SK-N-SH (cell line): ENCODE results near the gene NAGA. TPM values are rescaled to one million over a fixed set of nuclear protein-coding genes. Genes with fewer than 3 reads are reported as not detected.

Source experiments
- CTCF ChIA-PET: fragments of 300-600, 350-600 bp; formaldehyde crosslinking; extraction: SDS; loops from one replicate; lab custom pipeline; 2021; lab: Yijun Ruan, JAX
- POLR2A ChIA-PET: fragments of 350-600 bp; sonication (Branson Sonifier 250); formaldehyde crosslinking; extraction: SDS; loops from one replicate; lab custom pipeline; 2020; ENCODE audit warnings: antibody characterized with exemption, inconsistent platforms; lab: Yijun Ruan, JAX
- DNase-seq: peaks from one replicate; pipeline ENCODE4 v3.0.0; 2012
- H2AFZ ChIP-seq: fragments of 200-600 bp; sonication (generic); 2 replicates; pipeline ENCODE4 v1.8.1; 2016; ENCODE audit warnings: antibody characterized with exemption, mild to moderate bottlenecking, low read depth
- H3F3A ChIP-seq: fragments of 200-600 bp; sonication (generic); replicated peaks from 2 replicates; pipeline ENCODE3; 2016; ENCODE audit warnings: antibody characterized with exemption, mild to moderate bottlenecking; ENCODE audit not compliant: insufficient read depth
- H3K27ac ChIP-seq, 2 experiments: fragments of 200-500 bp in 1 of 2; fragments of 200-600 bp in 1 of 2; sonication (Bioruptor generic) in 1 of 2; sonication (generic), shearing (Covaris generic) in 1 of 2; 2 replicates each; pipeline versions ENCODE4 v1.5.1 to v1.6.1; 2014 to 2016; ENCODE audit warnings: low read depth in 2 of 2, inconsistent platforms in 1 of 2, low read length in 1 of 2, mild to moderate bottlenecking in 1 of 2, mixed read lengths in 1 of 2
- H3K27me3 ChIP-seq: fragments of 200-600 bp; sonication (generic), shearing (Covaris generic); 2 replicates; pipeline ENCODE4 v1.6.1; 2016; ENCODE audit warnings: mixed run types; ENCODE audit not compliant: insufficient read depth
- H3K36me3 ChIP-seq, 2 experiments: fragments of 200-500 bp in 1 of 2; fragments of 200-600 bp in 1 of 2; sonication (Bioruptor generic) in 1 of 2; sonication (generic) in 1 of 2; replicated peaks in 1 of 2; 2 replicates each; pipeline versions ENCODE3 to v1.5.1; 2014 to 2016; ENCODE audit warnings: low read length in 1 of 2, mild to moderate bottlenecking in 1 of 2; ENCODE audit not compliant: insufficient read depth in 2 of 2, control insufficient read depth in 1 of 2
- H3K4me1 ChIP-seq, 2 experiments: fragments of 200-500 bp in 1 of 2; fragments of 200-600 bp in 1 of 2; sonication (Bioruptor generic) in 1 of 2; sonication (generic), shearing (Covaris generic) in 1 of 2; 2 replicates each; pipeline versions ENCODE4 v1.5.1 to v1.6.1; 2014 to 2016; ENCODE audit warnings: low read depth in 1 of 2, low read length in 1 of 2, mixed run types in 1 of 2; ENCODE audit not compliant: insufficient read depth in 2 of 2, control insufficient read depth in 1 of 2
- H3K4me2 ChIP-seq: fragments of 200-600 bp; sonication (generic), shearing (Covaris generic); 2 replicates; pipeline ENCODE4 v1.6.1; 2017; ENCODE audit warnings: mixed run types
- H3K4me3 ChIP-seq, 2 experiments: fragments of 200-500 bp in 1 of 2; fragments of 200-600 bp in 1 of 2; sonication (Bioruptor generic) in 1 of 2; sonication (generic), shearing (Covaris generic) in 1 of 2; 2 replicates each; pipeline versions ENCODE4 v1.5.1 to v1.8.1; 2014 to 2016; ENCODE audit warnings: low read depth in 2 of 2, inconsistent platforms in 1 of 2, low read length in 1 of 2, mild to moderate bottlenecking in 1 of 2, mixed read lengths in 1 of 2, moderate library complexity in 1 of 2
- H3K79me2 ChIP-seq: fragments of 200-600 bp; sonication (generic); 2 replicates; pipeline ENCODE4 v1.8.1; 2017; ENCODE audit warnings: mild to moderate bottlenecking; ENCODE audit not compliant: insufficient read depth
- H3K9ac ChIP-seq: fragments of 200-600 bp; sonication (generic); 2 replicates; pipeline ENCODE4 v1.6.1; 2017; ENCODE audit warnings: mixed run types
- H3K9me2 ChIP-seq: fragments of 200-600 bp; sonication (generic); 2 replicates; pipeline ENCODE4 v1.6.1; 2017; ENCODE audit warnings: mixed run types
- H3K9me3 ChIP-seq: fragments of 200-600 bp; sonication (generic); 2 replicates; pipeline ENCODE4 v1.6.1; 2017; ENCODE audit warnings: mixed run types, mild to moderate bottlenecking, moderate library complexity
- H4K20me1 ChIP-seq: fragments of 200-600 bp; sonication (generic); 2 replicates; pipeline ENCODE4 v1.6.1; 2017; ENCODE audit warnings: mild to moderate bottlenecking, mixed run types; ENCODE audit not compliant: insufficient read depth
- GABPA ChIP-seq: IDR thresholded peaks from 2 replicates; pipeline ENCODE4 v1.4.0; 2012; ENCODE audit warnings: low read depth, mild to moderate bottlenecking
- JUND ChIP-seq: IDR thresholded peaks from 2 replicates; pipeline ENCODE4 v1.4.0; 2012
- MEF2A ChIP-seq: IDR thresholded peaks from 2 replicates; pipeline ENCODE4 v1.4.0; 2012; ENCODE audit warnings: low read depth, borderline replicate concordance
- NFIC ChIP-seq: IDR thresholded peaks from 2 replicates; pipeline ENCODE4 v1.4.0; 2012; ENCODE audit warnings: borderline replicate concordance
- PBX3 ChIP-seq: IDR thresholded peaks from 2 replicates; pipeline ENCODE4; 2012
- POLR2AphosphoS5 ChIP-seq: IDR thresholded peaks from 2 replicates; pipeline ENCODE4 v1.6.1; 2012; ENCODE audit warnings: low read depth, low read length
- RCOR1 ChIP-seq: fragments of 150-350 bp; IDR thresholded peaks from 2 replicates; pipeline ENCODE4 v1.6.1; 2017; ENCODE audit warnings: antibody characterized with exemption, low read length
- USF1 ChIP-seq: IDR thresholded peaks from 2 replicates; pipeline ENCODE4 v1.4.0; 2012; ENCODE audit warnings: low read depth, borderline replicate concordance
- WGBS: methylation state at CpG from one replicate; pipeline ENCODE4 v1.1.6; 2017; ENCODE audit warnings: low lambda C conversion rate; 5-methylcytosine and 5-hydroxymethylcytosine counted together
- polyA plus RNA-seq, 3 experiments: library from polyadenylated mRNA; depleted of rRNA; stranded (reverse); fragments of >200 nt; gene quantifications; 2 replicates each; pipeline ENCODE4 v1.2.3, GENCODE V29; 2012
- TF ChIP-seq, protein P1 (sequence below): fragments of 200-600 bp; sonication (generic); IDR thresholded peaks from 2 replicates; pipeline ENCODE4 v1.6.1; 2017; ENCODE audit warnings: antibody characterized with exemption, mild to moderate bottlenecking, moderate library complexity

The NAGA gene
- polyA plus RNA-seq, 1 of the 3 experiments (the other 2 are of a cell fraction) = 16.8 TPM

DNA sequence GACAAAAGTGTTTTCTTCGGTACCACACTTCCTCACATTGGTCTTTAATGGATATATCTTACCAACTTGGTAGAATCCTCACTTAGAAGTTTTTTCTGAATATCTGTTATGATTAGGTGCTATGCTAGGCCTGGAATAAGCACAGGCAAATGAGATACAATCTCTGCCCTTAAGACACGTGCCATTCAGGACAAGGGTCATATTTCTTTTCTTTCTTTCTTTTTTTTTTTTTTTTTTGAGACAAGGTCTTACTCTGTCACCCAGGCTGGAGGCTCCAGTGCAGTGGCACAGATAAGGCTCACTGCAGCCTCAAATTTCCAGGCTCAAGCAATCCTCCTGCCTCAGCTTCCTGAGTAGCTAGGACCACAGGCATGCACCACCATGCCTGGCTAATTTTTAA is 49.0 kb downstream of the NAGA start (continued):
- no peak for TF ChIP-seq PBX3
- no peak for TF ChIP-seq USF1
- no peak for TF ChIP-seq NFIC
- TF ChIP-seq POLR2AphosphoS5 = no peak
- TF ChIP-seq JUND = no peak

DNA sequence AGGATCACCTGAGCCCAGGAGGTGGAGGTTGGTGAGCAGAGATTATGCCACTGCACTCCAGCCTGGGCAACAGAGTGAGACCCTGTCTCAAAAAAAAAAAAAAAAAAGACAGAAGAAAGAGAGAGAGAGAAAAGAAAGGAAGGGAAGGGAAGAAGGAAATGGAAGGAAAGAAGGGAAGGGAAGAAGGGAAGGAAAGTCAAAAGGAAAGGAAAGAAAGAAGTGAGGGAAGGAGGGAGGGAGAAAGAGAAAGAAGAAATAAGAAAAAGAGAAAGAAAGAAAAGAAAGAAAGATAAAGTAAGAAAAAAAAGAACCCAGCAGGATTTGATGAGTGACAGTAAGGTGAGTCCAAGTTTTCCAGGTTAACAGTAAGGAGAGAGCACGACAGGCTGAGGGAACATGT is 52.4 kb downstream of the NAGA start:
- Histone ChIP-seq H3K4me1 (no peaks in the 10 kb centered on the region), H4K20me1 (no peaks in the 10 kb centered on the region), H3K27ac (no peak overlapping the region), H3K9me2 (no peaks in the 10 kb centered on the region), H3K4me2 (no peak overlapping the region), H3K9me3 (no peaks in the 10 kb centered on the region), H3K27me3 (no peaks in the 10 kb centered on the region), H3K79me2 (no peaks in the 10 kb centered on the region), H3K4me3 (no peak overlapping the region), H3K36me3 (no peaks in the 10 kb centered on the region), H3F3A (no peaks in the 10 kb centered on the region), H2AFZ (no peak overlapping the region), H3K9ac (no peak overlapping the region)
- CTCF ChIA-PET = no interaction called here
- DNase-seq = no peak
- 64% methylated on average over 1 of the region's 1 CpG for WGBS
- no peak for TF ChIP-seq RCOR1
- TF ChIP-seq, protein P1, sequence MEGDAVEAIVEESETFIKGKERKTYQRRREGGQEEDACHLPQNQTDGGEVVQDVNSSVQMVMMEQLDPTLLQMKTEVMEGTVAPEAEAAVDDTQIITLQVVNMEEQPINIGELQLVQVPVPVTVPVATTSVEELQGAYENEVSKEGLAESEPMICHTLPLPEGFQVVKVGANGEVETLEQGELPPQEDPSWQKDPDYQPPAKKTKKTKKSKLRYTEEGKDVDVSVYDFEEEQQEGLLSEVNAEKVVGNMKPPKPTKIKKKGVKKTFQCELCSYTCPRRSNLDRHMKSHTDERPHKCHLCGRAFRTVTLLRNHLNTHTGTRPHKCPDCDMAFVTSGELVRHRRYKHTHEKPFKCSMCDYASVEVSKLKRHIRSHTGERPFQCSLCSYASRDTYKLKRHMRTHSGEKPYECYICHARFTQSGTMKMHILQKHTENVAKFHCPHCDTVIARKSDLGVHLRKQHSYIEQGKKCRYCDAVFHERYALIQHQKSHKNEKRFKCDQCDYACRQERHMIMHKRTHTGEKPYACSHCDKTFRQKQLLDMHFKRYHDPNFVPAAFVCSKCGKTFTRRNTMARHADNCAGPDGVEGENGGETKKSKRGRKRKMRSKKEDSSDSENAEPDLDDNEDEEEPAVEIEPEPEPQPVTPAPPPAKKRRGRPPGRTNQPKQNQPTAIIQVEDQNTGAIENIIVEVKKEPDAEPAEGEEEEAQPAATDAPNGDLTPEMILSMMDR = no peak
- no peak for TF ChIP-seq GABPA
- TF ChIP-seq MEF2A = no peak
- POLR2A ChIA-PET = no interaction called here

GRCh38 chr22:42016111-42016510 is 54.5 kb downstream of the NAGA start:
- DNase-seq = no peak
- Histone ChIP-seq H2AFZ (no peak overlapping the region), H3K9ac (no peak overlapping the region), H3K9me3 (no peaks in the 10 kb centered on the region), H3K27me3 (no peaks in the 10 kb centered on the region), H3K4me3 (no peak overlapping the region), H3F3A (no peaks in the 10 kb centered on the region), H3K36me3 (no peaks in the 10 kb centered on the region), H3K4me1 (no peaks in the 10 kb centered on the region), H3K79me2 (no peaks in the 10 kb centered on the region), H4K20me1 (no peaks in the 10 kb centered on the region), H3K27ac (no peak overlapping the region), H3K9me2 (no peaks in the 10 kb centered on the region), H3K4me2 (no peak overlapping the region)
- CTCF ChIA-PET = no interaction called here
- POLR2A ChIA-PET = no interaction called here
- 38% methylated on average over 3 of the region's 10 CpGs for WGBS
- no peak for TF ChIP-seq NFIC
